ENCODE results near the gene ZNF780A.

DNA sequence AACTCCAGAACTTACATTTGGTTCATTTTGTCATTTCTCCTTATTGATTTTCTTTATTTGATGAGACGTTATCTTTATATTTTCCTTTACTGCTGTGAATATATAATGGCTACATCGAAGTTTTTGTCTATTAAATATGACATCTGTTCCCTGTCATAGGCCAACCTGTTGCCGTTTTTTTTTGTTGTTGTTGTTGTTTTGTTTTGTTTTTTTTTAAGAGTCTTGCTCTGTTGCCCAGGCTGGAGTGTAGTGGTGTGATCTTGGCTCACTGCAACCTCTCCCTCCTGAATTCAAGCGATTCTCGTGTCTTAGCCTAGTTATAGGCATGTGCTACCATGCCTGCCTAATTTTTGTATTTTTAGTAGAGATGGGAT lies 64.2 kb downstream of the ZNF780A start:
- TF ChIP-seq, protein P1, sequence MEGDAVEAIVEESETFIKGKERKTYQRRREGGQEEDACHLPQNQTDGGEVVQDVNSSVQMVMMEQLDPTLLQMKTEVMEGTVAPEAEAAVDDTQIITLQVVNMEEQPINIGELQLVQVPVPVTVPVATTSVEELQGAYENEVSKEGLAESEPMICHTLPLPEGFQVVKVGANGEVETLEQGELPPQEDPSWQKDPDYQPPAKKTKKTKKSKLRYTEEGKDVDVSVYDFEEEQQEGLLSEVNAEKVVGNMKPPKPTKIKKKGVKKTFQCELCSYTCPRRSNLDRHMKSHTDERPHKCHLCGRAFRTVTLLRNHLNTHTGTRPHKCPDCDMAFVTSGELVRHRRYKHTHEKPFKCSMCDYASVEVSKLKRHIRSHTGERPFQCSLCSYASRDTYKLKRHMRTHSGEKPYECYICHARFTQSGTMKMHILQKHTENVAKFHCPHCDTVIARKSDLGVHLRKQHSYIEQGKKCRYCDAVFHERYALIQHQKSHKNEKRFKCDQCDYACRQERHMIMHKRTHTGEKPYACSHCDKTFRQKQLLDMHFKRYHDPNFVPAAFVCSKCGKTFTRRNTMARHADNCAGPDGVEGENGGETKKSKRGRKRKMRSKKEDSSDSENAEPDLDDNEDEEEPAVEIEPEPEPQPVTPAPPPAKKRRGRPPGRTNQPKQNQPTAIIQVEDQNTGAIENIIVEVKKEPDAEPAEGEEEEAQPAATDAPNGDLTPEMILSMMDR (IDR thresholded peaks at IDR 0.05; ENCODE audit: insufficient read depth, low read length, poor library complexity, severe bottlenecking) = no peak
- TF ChIP-seq EZH2phosphoT487 (conservative IDR thresholded peaks at IDR 0.05; ENCODE audit: low read length) = no peak

Data from SU-DHL-6 (cell line).